ENCODE measurements around the gene ZDHHC8.

The ZDHHC8 gene

DNA sequence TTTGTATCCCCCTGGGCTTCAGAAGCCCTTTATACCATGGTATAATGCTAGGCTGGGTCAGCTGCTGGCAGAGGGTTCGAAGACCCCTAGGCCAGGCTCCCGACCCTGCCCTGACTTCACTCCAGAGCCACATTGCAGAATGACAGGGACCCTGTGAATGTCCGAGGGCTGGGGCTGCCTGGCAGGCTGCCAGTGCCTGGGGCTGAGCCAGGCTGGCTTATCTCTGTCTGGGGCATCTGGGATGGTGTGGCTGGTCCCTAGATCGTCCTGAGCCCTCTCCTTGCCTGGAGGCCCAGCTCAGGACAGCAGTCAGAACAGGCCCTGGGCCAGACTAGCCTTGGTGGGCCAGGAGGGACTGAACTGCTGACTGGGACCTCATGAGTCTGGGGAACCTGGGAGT is 3.7 kb downstream of the ZDHHC8 start:
- TF ChIP-seq GABPA (IDR thresholded peaks at IDR 0.05; ENCODE audit: low read depth) (no peak), POLR2AphosphoS5 (IDR thresholded peaks at IDR 0.05; ENCODE audit: low read depth) (no peak), SPI1 (IDR thresholded peaks at IDR 0.05; ENCODE audit: borderline replicate concordance, low read depth) (no peak)
- TF ChIP-seq, protein P1, sequence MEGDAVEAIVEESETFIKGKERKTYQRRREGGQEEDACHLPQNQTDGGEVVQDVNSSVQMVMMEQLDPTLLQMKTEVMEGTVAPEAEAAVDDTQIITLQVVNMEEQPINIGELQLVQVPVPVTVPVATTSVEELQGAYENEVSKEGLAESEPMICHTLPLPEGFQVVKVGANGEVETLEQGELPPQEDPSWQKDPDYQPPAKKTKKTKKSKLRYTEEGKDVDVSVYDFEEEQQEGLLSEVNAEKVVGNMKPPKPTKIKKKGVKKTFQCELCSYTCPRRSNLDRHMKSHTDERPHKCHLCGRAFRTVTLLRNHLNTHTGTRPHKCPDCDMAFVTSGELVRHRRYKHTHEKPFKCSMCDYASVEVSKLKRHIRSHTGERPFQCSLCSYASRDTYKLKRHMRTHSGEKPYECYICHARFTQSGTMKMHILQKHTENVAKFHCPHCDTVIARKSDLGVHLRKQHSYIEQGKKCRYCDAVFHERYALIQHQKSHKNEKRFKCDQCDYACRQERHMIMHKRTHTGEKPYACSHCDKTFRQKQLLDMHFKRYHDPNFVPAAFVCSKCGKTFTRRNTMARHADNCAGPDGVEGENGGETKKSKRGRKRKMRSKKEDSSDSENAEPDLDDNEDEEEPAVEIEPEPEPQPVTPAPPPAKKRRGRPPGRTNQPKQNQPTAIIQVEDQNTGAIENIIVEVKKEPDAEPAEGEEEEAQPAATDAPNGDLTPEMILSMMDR (IDR thresholded peaks at IDR 0.05; ENCODE audit: insufficient read depth, low read length), result no peak
- TF ChIP-seq, protein P2, sequence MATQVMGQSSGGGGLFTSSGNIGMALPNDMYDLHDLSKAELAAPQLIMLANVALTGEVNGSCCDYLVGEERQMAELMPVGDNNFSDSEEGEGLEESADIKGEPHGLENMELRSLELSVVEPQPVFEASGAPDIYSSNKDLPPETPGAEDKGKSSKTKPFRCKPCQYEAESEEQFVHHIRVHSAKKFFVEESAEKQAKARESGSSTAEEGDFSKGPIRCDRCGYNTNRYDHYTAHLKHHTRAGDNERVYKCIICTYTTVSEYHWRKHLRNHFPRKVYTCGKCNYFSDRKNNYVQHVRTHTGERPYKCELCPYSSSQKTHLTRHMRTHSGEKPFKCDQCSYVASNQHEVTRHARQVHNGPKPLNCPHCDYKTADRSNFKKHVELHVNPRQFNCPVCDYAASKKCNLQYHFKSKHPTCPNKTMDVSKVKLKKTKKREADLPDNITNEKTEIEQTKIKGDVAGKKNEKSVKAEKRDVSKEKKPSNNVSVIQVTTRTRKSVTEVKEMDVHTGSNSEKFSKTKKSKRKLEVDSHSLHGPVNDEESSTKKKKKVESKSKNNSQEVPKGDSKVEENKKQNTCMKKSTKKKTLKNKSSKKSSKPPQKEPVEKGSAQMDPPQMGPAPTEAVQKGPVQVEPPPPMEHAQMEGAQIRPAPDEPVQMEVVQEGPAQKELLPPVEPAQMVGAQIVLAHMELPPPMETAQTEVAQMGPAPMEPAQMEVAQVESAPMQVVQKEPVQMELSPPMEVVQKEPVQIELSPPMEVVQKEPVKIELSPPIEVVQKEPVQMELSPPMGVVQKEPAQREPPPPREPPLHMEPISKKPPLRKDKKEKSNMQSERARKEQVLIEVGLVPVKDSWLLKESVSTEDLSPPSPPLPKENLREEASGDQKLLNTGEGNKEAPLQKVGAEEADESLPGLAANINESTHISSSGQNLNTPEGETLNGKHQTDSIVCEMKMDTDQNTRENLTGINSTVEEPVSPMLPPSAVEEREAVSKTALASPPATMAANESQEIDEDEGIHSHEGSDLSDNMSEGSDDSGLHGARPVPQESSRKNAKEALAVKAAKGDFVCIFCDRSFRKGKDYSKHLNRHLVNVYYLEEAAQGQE (IDR thresholded peaks at IDR 0.05; ENCODE audit: insufficient replicate concordance, low read depth), result no peak
- no peak for DNase-seq (ENCODE audit: low read depth in 1 of 2, low spot score in 1 of 2)
- Histone ChIP-seq H3K27me3 (ENCODE audit: insufficient read depth, poor library complexity, severe bottlenecking) (peaks cover 20% of the 10 kb centered on the region), H3K4me3 (replicated peaks; ENCODE audit: insufficient read depth, low read length) (no peak overlapping the region), H3K27ac (replicated peaks) (no peak overlapping the region)

DNA sequence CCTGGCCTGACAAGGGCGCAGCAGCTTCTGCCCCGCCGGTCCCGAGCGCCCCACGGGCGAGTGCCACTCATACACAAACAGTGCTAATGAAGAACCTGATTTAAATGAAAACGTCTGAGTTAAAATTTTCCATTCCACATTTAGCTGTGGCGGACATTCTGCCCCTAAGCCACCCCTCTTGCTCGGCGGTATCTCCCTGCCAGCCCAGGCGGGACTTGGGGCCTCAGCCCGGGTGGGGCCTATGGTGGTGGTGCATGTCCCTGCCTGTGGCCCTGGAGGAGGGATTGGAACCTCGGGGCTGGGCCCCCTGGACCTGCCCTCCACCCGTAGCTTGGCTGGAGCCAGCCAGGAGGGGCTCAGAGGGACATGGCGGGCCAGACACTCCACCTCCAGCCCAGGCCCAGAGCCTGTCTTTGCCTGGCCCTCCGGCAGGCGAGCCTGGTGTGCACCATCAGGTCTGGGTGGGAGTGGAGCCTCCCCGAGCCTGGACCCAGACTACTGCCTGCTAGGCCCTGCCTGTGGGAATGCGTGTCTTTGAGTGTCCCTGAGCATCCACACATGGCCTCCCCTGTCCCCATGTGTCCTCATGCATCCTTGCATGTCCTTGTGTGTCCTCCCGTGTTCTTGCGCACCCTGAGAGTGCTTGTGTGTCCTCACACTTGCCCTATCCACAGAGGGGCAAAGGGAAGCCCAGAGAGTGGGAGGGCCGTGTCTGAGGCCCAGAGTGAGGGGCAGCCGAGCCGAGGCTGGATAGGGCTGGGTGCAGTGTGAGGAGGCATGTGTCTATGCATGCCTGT is 4.4 kb downstream of the ZDHHC8 start:
- Histone ChIP-seq H3K27me3 (ENCODE audit: insufficient read depth, poor library complexity, severe bottlenecking) (peaks cover 12% of the 10 kb centered on the region), H3K4me3 (replicated peaks; ENCODE audit: insufficient read depth, low read length) (no peak overlapping the region), H3K27ac (replicated peaks) (no peak overlapping the region)
- TF ChIP-seq, protein P2 (IDR thresholded peaks at IDR 0.05; ENCODE audit: insufficient replicate concordance, low read depth), result no peak
- no peak for TF ChIP-seq POLR2AphosphoS5 (IDR thresholded peaks at IDR 0.05; ENCODE audit: low read depth)
- no peak for TF ChIP-seq SPI1 (IDR thresholded peaks at IDR 0.05; ENCODE audit: borderline replicate concordance, low read depth)
- TF ChIP-seq, protein P1 (IDR thresholded peaks at IDR 0.05; ENCODE audit: insufficient read depth, low read length), result no peak
- TF ChIP-seq GABPA (IDR thresholded peaks at IDR 0.05; ENCODE audit: low read depth), result no peak
- DNase-seq (ENCODE audit: low read depth in 1 of 2, low spot score in 1 of 2), result no peak

DNA sequence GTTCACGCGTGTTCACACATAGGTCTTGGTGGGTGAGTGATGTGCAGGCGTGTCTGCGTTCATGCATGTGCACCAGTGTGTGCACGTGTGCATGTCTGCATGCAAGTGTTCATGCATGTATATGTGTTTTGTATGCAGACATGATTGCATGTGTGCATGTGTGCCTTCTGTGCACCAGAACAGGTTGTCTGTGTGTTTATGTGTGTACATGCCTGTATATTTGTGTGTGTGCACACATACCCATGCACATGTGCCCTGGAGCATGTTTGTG is 4.9 kb downstream of the ZDHHC8 start:
- no peak for DNase-seq (ENCODE audit: low read depth in 1 of 2, low spot score in 1 of 2)
- peaks cover 9% of the 10 kb centered on the region for H3K27me3 ChIP-seq (ENCODE audit: insufficient read depth, poor library complexity, severe bottlenecking)
- no peak for TF ChIP-seq GABPA (IDR thresholded peaks at IDR 0.05; ENCODE audit: low read depth)
- no peak for TF ChIP-seq POLR2AphosphoS5 (IDR thresholded peaks at IDR 0.05; ENCODE audit: low read depth)
- TF ChIP-seq, protein P2 (IDR thresholded peaks at IDR 0.05; ENCODE audit: insufficient replicate concordance, low read depth), result no peak
- TF ChIP-seq, protein P1 (IDR thresholded peaks at IDR 0.05; ENCODE audit: insufficient read depth, low read length), result no peak
- TF ChIP-seq SPI1 (IDR thresholded peaks at IDR 0.05; ENCODE audit: borderline replicate concordance, low read depth), result no peak

More for the DNA sequence above, 4.9 kb downstream of the ZDHHC8 start:
- H3K4me3 ChIP-seq (replicated peaks; ENCODE audit: insufficient read depth, low read length), result no peak overlapping the region
- no peak overlapping the region for H3K27ac ChIP-seq (replicated peaks)

Measured in HL-60 (cell line).